ENCODE results near the gene ARRB2.

DNA sequence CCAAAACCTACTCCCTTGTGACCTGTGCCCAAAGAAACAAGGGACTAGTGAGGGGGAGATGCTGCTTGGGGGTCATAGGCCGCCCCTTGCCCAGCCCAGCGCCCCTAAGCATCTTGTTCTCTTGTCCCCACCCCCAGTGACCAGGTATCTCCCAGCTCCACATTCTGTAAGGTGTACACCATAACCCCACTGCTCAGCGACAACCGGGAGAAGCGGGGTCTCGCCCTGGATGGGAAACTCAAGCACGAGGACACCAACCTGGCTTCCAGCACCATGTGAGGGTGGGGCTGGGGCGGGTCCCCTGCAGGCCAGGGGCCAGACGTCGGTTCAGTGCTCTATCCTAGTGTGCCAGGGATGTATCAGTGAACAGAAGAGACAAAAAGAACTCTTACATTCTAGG, 8.7 kb downstream of the ARRB2 start:
- no peak for TF ChIP-seq MXI1 (IDR thresholded peaks at IDR 0.05; ENCODE audit: borderline replicate concordance, low read depth, low read length)
- TF ChIP-seq, protein P1, sequence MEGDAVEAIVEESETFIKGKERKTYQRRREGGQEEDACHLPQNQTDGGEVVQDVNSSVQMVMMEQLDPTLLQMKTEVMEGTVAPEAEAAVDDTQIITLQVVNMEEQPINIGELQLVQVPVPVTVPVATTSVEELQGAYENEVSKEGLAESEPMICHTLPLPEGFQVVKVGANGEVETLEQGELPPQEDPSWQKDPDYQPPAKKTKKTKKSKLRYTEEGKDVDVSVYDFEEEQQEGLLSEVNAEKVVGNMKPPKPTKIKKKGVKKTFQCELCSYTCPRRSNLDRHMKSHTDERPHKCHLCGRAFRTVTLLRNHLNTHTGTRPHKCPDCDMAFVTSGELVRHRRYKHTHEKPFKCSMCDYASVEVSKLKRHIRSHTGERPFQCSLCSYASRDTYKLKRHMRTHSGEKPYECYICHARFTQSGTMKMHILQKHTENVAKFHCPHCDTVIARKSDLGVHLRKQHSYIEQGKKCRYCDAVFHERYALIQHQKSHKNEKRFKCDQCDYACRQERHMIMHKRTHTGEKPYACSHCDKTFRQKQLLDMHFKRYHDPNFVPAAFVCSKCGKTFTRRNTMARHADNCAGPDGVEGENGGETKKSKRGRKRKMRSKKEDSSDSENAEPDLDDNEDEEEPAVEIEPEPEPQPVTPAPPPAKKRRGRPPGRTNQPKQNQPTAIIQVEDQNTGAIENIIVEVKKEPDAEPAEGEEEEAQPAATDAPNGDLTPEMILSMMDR (CRISPR knock-in tag; IDR thresholded peaks at IDR 0.05), result no peak

Measured in HepG2 (cell line).